ENCODE measurements around the gene HMBS. TPM values are rescaled to one million over a fixed set of nuclear protein-coding genes. Genes with fewer than 3 reads are reported as not detected.
A peak's percentile ranks its signal among the peaks of the same experiment; 100 is the strongest.

The HMBS gene
- total and polyA plus RNA-seq, 2 experiments from 2014 or later: 10.9 to 37.7 TPM

DNA sequence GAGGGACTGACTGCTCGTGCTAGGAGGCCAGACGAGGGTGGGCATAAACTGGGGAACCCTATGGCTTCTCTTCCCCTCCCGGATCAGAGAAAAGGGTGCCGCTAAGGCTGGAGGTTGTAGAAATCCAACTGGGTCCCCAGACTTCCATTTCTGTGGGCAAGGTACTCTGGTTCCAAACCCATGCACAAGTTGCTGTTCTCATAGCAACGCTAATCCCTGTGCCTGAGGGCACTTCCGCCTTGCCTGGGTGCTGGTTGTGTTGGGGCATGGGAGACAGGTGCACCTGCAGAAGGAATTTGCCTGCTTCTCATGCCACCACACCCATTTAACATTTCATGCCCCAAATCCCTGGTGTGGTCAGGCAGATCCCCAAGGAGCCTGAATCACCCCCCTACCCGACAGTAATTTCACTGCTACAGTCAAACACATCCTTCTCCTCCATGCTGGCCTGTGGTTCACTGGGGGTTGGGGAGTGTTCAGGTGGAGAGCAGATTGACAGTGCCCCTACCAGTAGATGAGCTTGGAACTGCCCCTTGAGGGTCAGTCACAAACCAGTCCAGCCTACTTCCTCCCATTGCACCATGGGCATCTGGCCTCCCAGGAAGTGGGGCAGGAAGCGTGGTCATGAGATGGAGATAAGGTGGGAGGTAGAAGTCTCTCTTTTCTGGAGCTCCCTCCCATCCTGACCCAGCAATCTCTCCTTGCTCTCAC, 23.6 kb downstream of the HMBS start:
- peak overlapping the region; percentile 90 for H3K4me2 ChIP-seq
- H3K79me2 ChIP-seq: peaks cover 19% of the 10 kb centered on the region
- peak overlapping the region; percentile 65 for H2AFZ ChIP-seq
- H3K27me3 ChIP-seq: no peaks in the 10 kb centered on the region
- H3K9me3 ChIP-seq (ENCODE audit: low read depth): no peaks in the 10 kb centered on the region
- no peaks in the 10 kb centered on the region for H3K36me3 ChIP-seq (replicated peaks; ENCODE audit: insufficient read depth, low read depth)
- 19% methylated on average over 8 of the region's 8 CpGs for WGBS (ENCODE audit: low lambda C conversion rate, missing lambda C conversion rate)
- H3K9me2 ChIP-seq (replicated peaks; ENCODE audit: insufficient read depth): no peaks in the 10 kb centered on the region
- H3K4me1 ChIP-seq (ENCODE audit: insufficient read depth): peaks cover 21% of the 10 kb centered on the region
- DNase-seq (ENCODE audit: low spot score): peak; percentile 43
- peak overlapping the region; percentile 60 for H3K27ac ChIP-seq
- TF ChIP-seq EZH2phosphoT487 (IDR thresholded peaks at IDR 0.05; ENCODE audit: low read depth, severe bottlenecking, unreplicated experiment) (no peak), EZH2 (IDR thresholded peaks at IDR 0.05; ENCODE audit: borderline replicate concordance) (no peak)
- TF ChIP-seq, protein P1, sequence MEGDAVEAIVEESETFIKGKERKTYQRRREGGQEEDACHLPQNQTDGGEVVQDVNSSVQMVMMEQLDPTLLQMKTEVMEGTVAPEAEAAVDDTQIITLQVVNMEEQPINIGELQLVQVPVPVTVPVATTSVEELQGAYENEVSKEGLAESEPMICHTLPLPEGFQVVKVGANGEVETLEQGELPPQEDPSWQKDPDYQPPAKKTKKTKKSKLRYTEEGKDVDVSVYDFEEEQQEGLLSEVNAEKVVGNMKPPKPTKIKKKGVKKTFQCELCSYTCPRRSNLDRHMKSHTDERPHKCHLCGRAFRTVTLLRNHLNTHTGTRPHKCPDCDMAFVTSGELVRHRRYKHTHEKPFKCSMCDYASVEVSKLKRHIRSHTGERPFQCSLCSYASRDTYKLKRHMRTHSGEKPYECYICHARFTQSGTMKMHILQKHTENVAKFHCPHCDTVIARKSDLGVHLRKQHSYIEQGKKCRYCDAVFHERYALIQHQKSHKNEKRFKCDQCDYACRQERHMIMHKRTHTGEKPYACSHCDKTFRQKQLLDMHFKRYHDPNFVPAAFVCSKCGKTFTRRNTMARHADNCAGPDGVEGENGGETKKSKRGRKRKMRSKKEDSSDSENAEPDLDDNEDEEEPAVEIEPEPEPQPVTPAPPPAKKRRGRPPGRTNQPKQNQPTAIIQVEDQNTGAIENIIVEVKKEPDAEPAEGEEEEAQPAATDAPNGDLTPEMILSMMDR (IDR thresholded peaks at IDR 0.05; ENCODE audit: poor library complexity): no peak
- H3K4me3 ChIP-seq: peak overlapping the region; percentile 86
- H4K20me1 ChIP-seq (ENCODE audit: insufficient read depth, poor library complexity, severe bottlenecking): no peaks in the 10 kb centered on the region

DNA sequence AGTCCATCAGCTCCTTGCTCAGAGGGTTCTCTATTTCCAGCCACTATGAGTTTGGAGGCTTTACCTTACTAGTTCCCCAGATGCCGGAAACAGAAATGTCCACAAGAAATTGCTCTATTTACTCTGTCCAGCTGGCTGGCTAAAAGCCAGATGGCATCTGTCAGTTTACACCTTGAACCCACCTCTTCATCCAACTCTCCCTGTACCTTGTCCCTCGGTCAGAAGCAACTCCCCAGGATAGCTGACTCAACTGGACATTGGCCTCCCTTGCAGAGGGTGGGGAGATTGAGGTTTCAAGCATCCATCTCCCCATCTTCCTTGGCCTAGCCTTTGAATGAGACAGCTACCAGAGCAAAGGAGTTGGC, 24.2 kb downstream of the HMBS start:
- no peaks in the 10 kb centered on the region for H4K20me1 ChIP-seq (ENCODE audit: insufficient read depth, poor library complexity, severe bottlenecking)
- DNase-seq (ENCODE audit: low spot score): peak; percentile 68
- H3K27me3 ChIP-seq: no peaks in the 10 kb centered on the region
- H3K27ac ChIP-seq: peak overlapping the region; percentile 60
- no peaks in the 10 kb centered on the region for H3K36me3 ChIP-seq (replicated peaks; ENCODE audit: insufficient read depth, low read depth)
- 94% methylated on average over 2 of the region's 2 CpGs for WGBS (ENCODE audit: low lambda C conversion rate, missing lambda C conversion rate)
- H3K79me2 ChIP-seq: peaks cover 17% of the 10 kb centered on the region
- H3K4me3 ChIP-seq: no peak overlapping the region
- H3K4me1 ChIP-seq (ENCODE audit: insufficient read depth): peaks cover 20% of the 10 kb centered on the region
- peak overlapping the region; percentile 90 for H3K4me2 ChIP-seq
- TF ChIP-seq EZH2 (IDR thresholded peaks at IDR 0.05; ENCODE audit: borderline replicate concordance): no peak
- H3K9me3 ChIP-seq (ENCODE audit: low read depth): no peaks in the 10 kb centered on the region
- H2AFZ ChIP-seq: no peak overlapping the region
- H3K9me2 ChIP-seq (replicated peaks; ENCODE audit: insufficient read depth): no peaks in the 10 kb centered on the region

DNA sequence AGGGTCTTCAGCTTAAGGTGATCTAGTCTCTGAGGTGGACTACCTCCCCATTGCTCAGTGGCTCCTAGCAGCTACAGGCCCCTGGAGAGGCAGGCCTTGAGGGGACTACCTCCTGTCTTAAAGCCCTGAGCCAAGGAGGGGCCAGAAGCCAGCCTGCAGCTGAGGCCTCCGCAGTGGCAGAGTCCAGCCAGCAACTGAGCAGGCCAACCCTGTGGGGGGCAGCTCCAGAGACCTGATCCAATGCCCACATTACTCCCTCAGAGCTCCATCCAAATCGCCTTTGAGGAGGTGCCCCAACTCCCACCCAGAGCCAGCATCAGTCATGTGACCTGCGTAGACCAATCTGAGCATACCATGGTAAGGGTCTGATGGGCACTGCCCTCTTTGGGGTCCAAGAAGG, 25.2 kb downstream of the HMBS start:
- 90% methylated on average over 3 of the region's 3 CpGs for WGBS (ENCODE audit: low lambda C conversion rate, missing lambda C conversion rate)
- H3K79me2 ChIP-seq: peaks cover 17% of the 10 kb centered on the region
- no peaks in the 10 kb centered on the region for H3K27me3 ChIP-seq
- no peak overlapping the region for H2AFZ ChIP-seq
- H3K4me3 ChIP-seq: no peak overlapping the region
- no peak overlapping the region for H3K4me2 ChIP-seq
- no peaks in the 10 kb centered on the region for H3K36me3 ChIP-seq (replicated peaks; ENCODE audit: insufficient read depth, low read depth)
- no peak for DNase-seq (ENCODE audit: low spot score)
- no peak for TF ChIP-seq EZH2phosphoT487 (IDR thresholded peaks at IDR 0.05; ENCODE audit: low read depth, severe bottlenecking, unreplicated experiment)
- no peak for TF ChIP-seq EZH2 (IDR thresholded peaks at IDR 0.05; ENCODE audit: borderline replicate concordance)
- TF ChIP-seq, protein P1 (IDR thresholded peaks at IDR 0.05; ENCODE audit: poor library complexity): no peak
- no peaks in the 10 kb centered on the region for H3K9me2 ChIP-seq (replicated peaks; ENCODE audit: insufficient read depth)
- peaks cover 20% of the 10 kb centered on the region for H3K4me1 ChIP-seq (ENCODE audit: insufficient read depth)
- H3K9me3 ChIP-seq (ENCODE audit: low read depth): no peaks in the 10 kb centered on the region
- H3K27ac ChIP-seq: no peak overlapping the region
- no peaks in the 10 kb centered on the region for H4K20me1 ChIP-seq (ENCODE audit: insufficient read depth, poor library complexity, severe bottlenecking)

DNA sequence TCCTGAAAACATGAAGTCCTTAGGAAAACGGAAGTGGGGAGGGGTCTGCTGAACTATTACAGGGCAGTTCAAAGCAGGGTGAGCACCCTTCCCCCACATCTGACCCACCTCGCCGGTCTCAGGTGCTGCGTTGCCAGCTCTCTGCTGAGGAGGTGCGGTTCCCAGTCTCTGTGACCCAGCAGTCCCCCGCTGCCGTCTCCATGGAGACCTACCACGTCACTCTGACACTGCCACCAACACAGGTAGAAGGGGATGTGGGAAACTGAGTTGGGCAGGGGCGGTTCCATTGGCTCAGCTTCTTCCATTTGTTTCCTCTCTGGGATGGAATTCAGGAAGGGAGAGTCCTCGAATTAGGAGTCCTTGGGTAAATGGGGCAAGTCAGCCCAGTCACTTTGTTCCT, 25.8 kb downstream of the HMBS start:
- no peaks in the 10 kb centered on the region for H3K9me3 ChIP-seq (ENCODE audit: low read depth)
- WGBS (ENCODE audit: low lambda C conversion rate, missing lambda C conversion rate): 91% methylated on average over 10 of the region's 10 CpGs
- TF ChIP-seq EZH2phosphoT487 (IDR thresholded peaks at IDR 0.05; ENCODE audit: low read depth, severe bottlenecking, unreplicated experiment): no peak
- no peak for TF ChIP-seq EZH2 (IDR thresholded peaks at IDR 0.05; ENCODE audit: borderline replicate concordance)
- TF ChIP-seq, protein P1 (IDR thresholded peaks at IDR 0.05; ENCODE audit: poor library complexity): no peak
- H3K79me2 ChIP-seq: peaks cover 17% of the 10 kb centered on the region
- no peak for DNase-seq (ENCODE audit: low spot score)
- no peaks in the 10 kb centered on the region for H3K9me2 ChIP-seq (replicated peaks; ENCODE audit: insufficient read depth)
- H3K4me3 ChIP-seq: no peak overlapping the region
- H3K27ac ChIP-seq: no peak overlapping the region
- no peaks in the 10 kb centered on the region for H3K36me3 ChIP-seq (replicated peaks; ENCODE audit: insufficient read depth, low read depth)
- no peak overlapping the region for H3K4me2 ChIP-seq
- H4K20me1 ChIP-seq (ENCODE audit: insufficient read depth, poor library complexity, severe bottlenecking): no peaks in the 10 kb centered on the region
- no peaks in the 10 kb centered on the region for H3K27me3 ChIP-seq
- H2AFZ ChIP-seq: no peak overlapping the region
- peaks cover 20% of the 10 kb centered on the region for H3K4me1 ChIP-seq (ENCODE audit: insufficient read depth)
